Liver (tissue), 9 donors: ENCODE measurements around the gene ATP11A. TPM values are rescaled to one million over a fixed set of nuclear protein-coding genes. Genes with fewer than 3 reads are reported as not detected.

Experiments
- DNase-seq: peaks from one replicate; pipeline ENCODE4 v3.0.0-alpha.2; 2017; ENCODE audit warnings: low spot score
- H3K27ac ChIP-seq, 2 donors: one replicate each; pipeline ENCODE4 v1.7.0; 2013; ENCODE audit warnings: inconsistent platforms in 2 of 2, low read length in 2 of 2, control low read depth in 1 of 2, low read depth in 1 of 2, mild to moderate bottlenecking in 1 of 2
- H3K27me3 ChIP-seq, 4 donors: one replicate each; pipeline versions ENCODE4 v1.6.1 to v1.7.0; 2013; ENCODE audit warnings: low read length in 3 of 4, inconsistent platforms in 1 of 4, mild to moderate bottlenecking in 1 of 4, moderate library complexity in 1 of 4; ENCODE audit not compliant: control insufficient read depth in 4 of 4, insufficient read depth in 4 of 4
- H3K36me3 ChIP-seq, 4 donors: one replicate each; pipeline versions ENCODE4 v1.6.1 to v1.7.0; 2013; ENCODE audit warnings: low read length in 3 of 4, mild to moderate bottlenecking in 3 of 4, low read depth in 1 of 4, moderate library complexity in 1 of 4; ENCODE audit not compliant: control insufficient read depth in 4 of 4, insufficient read depth in 3 of 4
- H3K4me1 ChIP-seq, 4 donors: one replicate each; pipeline versions ENCODE4 v1.6.1 to v1.7.0; 2013; ENCODE audit warnings: low read length in 3 of 4, mild to moderate bottlenecking in 3 of 4, moderate library complexity in 1 of 4; ENCODE audit not compliant: control insufficient read depth in 4 of 4, insufficient read depth in 4 of 4
- H3K4me3 ChIP-seq, 3 donors: one replicate each; pipeline versions ENCODE4 v1.6.1 to v1.7.0; 2013; ENCODE audit warnings: low read length in 3 of 3, control low read depth in 1 of 3, low read depth in 1 of 3, mild to moderate bottlenecking in 1 of 3
- H3K9ac ChIP-seq, 2 donors: one replicate each; pipeline ENCODE4 v1.7.0; 2013; ENCODE audit warnings: low read length in 2 of 2, mild to moderate bottlenecking in 2 of 2, moderate library complexity in 2 of 2, control low read depth in 1 of 2, low read depth in 1 of 2
- H3K9me3 ChIP-seq, 4 donors: one replicate each; pipeline versions ENCODE4 v1.6.1 to v1.7.0; 2013; ENCODE audit warnings: low read length in 3 of 4; ENCODE audit not compliant: control insufficient read depth in 4 of 4
- CTCF ChIP-seq: fragments of 150-350 bp; IDR thresholded peaks from 2 replicates; pipeline ENCODE4 v1.5.1; 2017; ENCODE audit warnings: improper control_type of control experiment, low read depth, low read length; ENCODE audit not compliant: missing input control
- EGR1 ChIP-seq, 2 donors: IDR thresholded peaks; 2 replicates each; pipeline ENCODE4 v1.6.1; 2016 to 2018; ENCODE audit warnings: antibody characterized with exemption in 2 of 2, low read depth in 2 of 2
- FOXA1 ChIP-seq: IDR thresholded peaks from 2 replicates; pipeline ENCODE4 v1.6.1; 2016; ENCODE audit warnings: antibody characterized with exemption
- FOXA2 ChIP-seq: IDR thresholded peaks from 2 replicates; pipeline ENCODE4 v1.6.1; 2016; ENCODE audit warnings: antibody characterized with exemption
- GABPA ChIP-seq, 2 donors: IDR thresholded peaks in 1 of 2; conservative IDR thresholded peaks in 1 of 2; 2 replicates each; pipeline ENCODE4 v1.6.1; 2016; ENCODE audit warnings: antibody characterized with exemption in 2 of 2, mild to moderate bottlenecking in 1 of 2, moderate library complexity in 1 of 2
- HNF4A ChIP-seq, 2 donors: conservative IDR thresholded peaks; 2 replicates each; pipeline ENCODE4 v1.6.1; 2016; ENCODE audit warnings: antibody characterized with exemption in 2 of 2, mild to moderate bottlenecking in 2 of 2
- HNF4G ChIP-seq: IDR thresholded peaks from 2 replicates; pipeline ENCODE4 v1.6.1; 2016; ENCODE audit warnings: antibody characterized with exemption
- JUND ChIP-seq, 2 donors: IDR thresholded peaks; 2 replicates each; pipeline ENCODE4 v1.6.1; 2016; ENCODE audit warnings: antibody characterized with exemption in 2 of 2
- NR2F2 ChIP-seq: IDR thresholded peaks from 2 replicates; pipeline ENCODE4 v1.6.1; 2016; ENCODE audit warnings: antibody characterized with exemption
- RAD21 ChIP-seq, 2 donors: IDR thresholded peaks; 2 replicates each; pipeline ENCODE4 v1.6.1; 2016; ENCODE audit warnings: antibody characterized with exemption in 2 of 2, mild to moderate bottlenecking in 2 of 2
- REST ChIP-seq: IDR thresholded peaks from 2 replicates; pipeline ENCODE4 v1.6.1; 2016; ENCODE audit warnings: antibody characterized with exemption, mild to moderate bottlenecking
- RXRA ChIP-seq, 2 donors: IDR thresholded peaks; 2 replicates each; pipeline ENCODE4 v1.6.1; 2017 to 2018; ENCODE audit warnings: antibody characterized with exemption in 2 of 2, mild to moderate bottlenecking in 1 of 2
- SP1 ChIP-seq: IDR thresholded peaks from 2 replicates; pipeline ENCODE4 v1.6.1; 2018; ENCODE audit warnings: antibody characterized with exemption, mild to moderate bottlenecking
- TAF1 ChIP-seq: conservative IDR thresholded peaks from 2 replicates; pipeline ENCODE4 v1.6.1; 2016; ENCODE audit warnings: antibody characterized with exemption, mild to moderate bottlenecking
- YY1 ChIP-seq: IDR thresholded peaks from 2 replicates; pipeline ENCODE4 v1.6.1; 2016; ENCODE audit warnings: antibody characterized with exemption, mild to moderate bottlenecking
- WGBS: extraction: QIAGEN DNeasy Blood & Tissue Kit; methylation state at CpG from one replicate; pipeline ENCODE4 v1.1.7; 2013; 5-methylcytosine and 5-hydroxymethylcytosine counted together
- polyA plus RNA-seq, 2 donors: library from polyadenylated mRNA; stranded (reverse) in 1 of 2; unstranded in 1 of 2; fragments of 200-250 nt in 1 of 2; fragments of >200 nt in 1 of 2; fragmentation: Nextera tagmentation in 1 of 2; extraction: Ambion mirVana in 1 of 2; gene quantifications; one replicate each; pipeline versions ENCODE4 v1.2.1 to v1.2.3, GENCODE V29; 2013 to 2015
- total RNA-seq, 2 donors: library from RNA; depleted of rRNA; stranded (reverse); fragments of >200 nt; gene quantifications; one replicate each; pipeline ENCODE4 v1.2.3, GENCODE V29; 2014
- TF ChIP-seq, protein P1 (sequence below): IDR thresholded peaks from 2 replicates; pipeline ENCODE4 v1.6.1; 2016; ENCODE audit warnings: antibody characterized with exemption
- TF ChIP-seq, protein P2 (sequence below): IDR thresholded peaks from 2 replicates; pipeline ENCODE4 v1.6.1; 2016; ENCODE audit warnings: antibody characterized with exemption
- TF ChIP-seq, protein P3 (sequence below): IDR thresholded peaks from 2 replicates; pipeline ENCODE4 v1.6.1; 2016; ENCODE audit warnings: antibody characterized with exemption
- donor health status: healthy.
- donor health status: healthy.
- donor health status: healthy.
- donor health status: healthy.
- donor health status: healthy.

ATP11A gene
- total and polyA plus RNA-seq, 4 donors = 8.7 to 27.9 (median 13.8) TPM

DNA sequence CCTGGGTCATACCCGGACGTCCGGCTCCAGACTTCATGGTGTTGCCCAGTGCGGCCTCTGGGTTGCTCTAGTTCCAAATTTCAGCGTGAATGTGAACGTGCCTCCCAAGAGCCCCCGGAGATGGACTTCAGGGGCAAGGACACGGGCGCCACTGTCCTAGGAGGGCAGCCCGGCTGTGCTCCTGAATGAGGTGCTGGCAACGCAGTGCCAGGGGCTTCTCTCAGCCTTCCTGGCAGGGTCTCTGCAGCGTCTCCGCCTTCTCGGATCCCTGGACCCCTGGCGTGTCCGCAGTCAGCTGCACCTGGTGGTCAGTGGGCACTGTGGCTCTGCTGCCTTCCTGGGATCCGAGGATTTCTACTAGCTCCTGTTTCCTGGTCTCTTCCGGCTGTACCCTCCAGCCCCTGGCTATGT, 177.5 kb downstream of the ATP11A start:
- no peaks in the 10 kb centered on the region for H3K27me3 ChIP-seq
- DNase-seq = no peak
- no peak overlapping the region for H3K27ac ChIP-seq
- TF ChIP-seq RAD21 (IDR thresholded peaks at IDR 0.05) (no peak), RXRA (IDR thresholded peaks at IDR 0.05) (no peak), JUND (IDR thresholded peaks at IDR 0.05) (no peak), TAF1 (no peak), REST (no peak), HNF4G (no peak), FOXA1 (no peak), CTCF (no peak), HNF4A (conservative IDR thresholded peaks at IDR 0.05) (no peak), GABPA (IDR thresholded peaks at IDR 0.05 in 1 of 2, conservative IDR thresholded peaks at IDR 0.05 in 1 of 2) (no peak), SP1 (no peak), NR2F2 (no peak), YY1 (no peak), FOXA2 (no peak)
- TF ChIP-seq, protein P1, sequence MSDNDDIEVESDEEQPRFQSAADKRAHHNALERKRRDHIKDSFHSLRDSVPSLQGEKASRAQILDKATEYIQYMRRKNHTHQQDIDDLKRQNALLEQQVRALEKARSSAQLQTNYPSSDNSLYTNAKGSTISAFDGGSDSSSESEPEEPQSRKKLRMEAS = no peak
- TF ChIP-seq, protein P2, sequence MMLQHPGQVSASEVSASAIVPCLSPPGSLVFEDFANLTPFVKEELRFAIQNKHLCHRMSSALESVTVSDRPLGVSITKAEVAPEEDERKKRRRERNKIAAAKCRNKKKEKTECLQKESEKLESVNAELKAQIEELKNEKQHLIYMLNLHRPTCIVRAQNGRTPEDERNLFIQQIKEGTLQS = no peak
- TF ChIP-seq, protein P3, sequence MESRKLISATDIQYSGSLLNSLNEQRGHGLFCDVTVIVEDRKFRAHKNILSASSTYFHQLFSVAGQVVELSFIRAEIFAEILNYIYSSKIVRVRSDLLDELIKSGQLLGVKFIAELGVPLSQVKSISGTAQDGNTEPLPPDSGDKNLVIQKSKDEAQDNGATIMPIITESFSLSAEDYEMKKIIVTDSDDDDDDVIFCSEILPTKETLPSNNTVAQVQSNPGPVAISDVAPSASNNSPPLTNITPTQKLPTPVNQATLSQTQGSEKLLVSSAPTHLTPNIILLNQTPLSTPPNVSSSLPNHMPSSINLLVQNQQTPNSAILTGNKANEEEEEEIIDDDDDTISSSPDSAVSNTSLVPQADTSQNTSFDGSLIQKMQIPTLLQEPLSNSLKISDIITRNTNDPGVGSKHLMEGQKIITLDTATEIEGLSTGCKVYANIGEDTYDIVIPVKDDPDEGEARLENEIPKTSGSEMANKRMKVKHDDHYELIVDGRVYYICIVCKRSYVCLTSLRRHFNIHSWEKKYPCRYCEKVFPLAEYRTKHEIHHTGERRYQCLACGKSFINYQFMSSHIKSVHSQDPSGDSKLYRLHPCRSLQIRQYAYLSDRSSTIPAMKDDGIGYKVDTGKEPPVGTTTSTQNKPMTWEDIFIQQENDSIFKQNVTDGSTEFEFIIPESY = no peak
- no peak overlapping the region for H3K9ac ChIP-seq
- WGBS = 94% methylated on average over 18 of the region's 18 CpGs
- no peak overlapping the region for H3K4me3 ChIP-seq
- H3K4me1 ChIP-seq = no peaks in the 10 kb centered on the region
- peaks cover 4 to 29% (median 9%) of the 10 kb centered on the region in 4 donors for H3K36me3 ChIP-seq
- H3K9me3 ChIP-seq = no peaks in the 10 kb centered on the region

DNA sequence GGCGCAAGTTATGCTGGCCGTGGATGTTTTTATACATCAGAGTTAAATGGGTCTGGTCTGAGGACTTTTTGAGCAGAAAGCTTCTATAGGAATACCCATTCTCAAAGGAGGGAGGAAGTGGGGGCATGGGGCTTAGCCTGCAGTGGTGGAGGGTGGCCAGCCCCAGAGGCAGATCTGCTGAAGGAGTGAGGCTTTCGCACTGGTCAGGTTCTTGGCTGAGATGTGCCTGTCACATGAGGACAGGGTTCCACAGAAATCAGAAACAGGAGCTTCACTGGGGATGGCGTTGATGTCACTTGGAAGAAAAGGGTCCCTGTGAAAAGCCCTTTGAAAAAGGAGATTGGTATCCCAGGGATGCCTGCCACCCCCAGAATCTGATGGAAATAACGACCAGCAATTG, 178.5 kb downstream of the ATP11A start:
- Histone ChIP-seq H3K36me3 (peaks cover 4 to 23% (median 6%) of the 10 kb centered on the region in 4 donors), H3K27me3 (no peaks in the 10 kb centered on the region), H3K27ac (no peak overlapping the region), H3K4me3 (no peak overlapping the region), H3K4me1 (no peaks in the 10 kb centered on the region), H3K9ac (no peak overlapping the region), H3K9me3 (no peaks in the 10 kb centered on the region)
- TF ChIP-seq GABPA (IDR thresholded peaks at IDR 0.05 in 1 of 2, conservative IDR thresholded peaks at IDR 0.05 in 1 of 2) = no peak
- TF ChIP-seq HNF4A (conservative IDR thresholded peaks at IDR 0.05) = no peak
- no peak for TF ChIP-seq EGR1 (IDR thresholded peaks at IDR 0.05; ENCODE audit: low read depth in 2 of 2)
- TF ChIP-seq, protein P3 = no peak
- TF ChIP-seq JUND (IDR thresholded peaks at IDR 0.05) = no peak
- TF ChIP-seq, protein P2 = no peak
- no peak for TF ChIP-seq TAF1
- TF ChIP-seq FOXA2 = no peak
- no peak for TF ChIP-seq SP1
- no peak for DNase-seq
- 97% methylated on average over 5 of the region's 5 CpGs for WGBS
